KOPT-K1 (cell line): Measurements from ENCODE around the gene KRTAP10-12.

Experiments used
- H3K27ac ChIP-seq: fragments of 200-600 bp; sonication (generic); 2 replicates; pipeline ENCODE4 v1.5.1; 2016; ENCODE audit warnings: antibody characterized with exemption, mild to moderate bottlenecking, low read depth, low read length; ENCODE audit not compliant: poor library complexity, severe bottlenecking
- H3K36me3 ChIP-seq: fragments of 200-600 bp; sonication (generic); 2 replicates; pipeline ENCODE4 v1.5.1; 2017; ENCODE audit warnings: antibody characterized with exemption, mild to moderate bottlenecking, low read length, moderate library complexity; ENCODE audit not compliant: insufficient read depth
- H3K9me3 ChIP-seq: fragments of 200-600 bp; sonication (generic); 2 replicates; pipeline ENCODE4 v1.5.1; 2017; ENCODE audit warnings: antibody characterized with exemption, low read length, mild to moderate bottlenecking; ENCODE audit not compliant: insufficient read depth, poor library complexity, severe bottlenecking

Gene KRTAP10-12

DNA sequence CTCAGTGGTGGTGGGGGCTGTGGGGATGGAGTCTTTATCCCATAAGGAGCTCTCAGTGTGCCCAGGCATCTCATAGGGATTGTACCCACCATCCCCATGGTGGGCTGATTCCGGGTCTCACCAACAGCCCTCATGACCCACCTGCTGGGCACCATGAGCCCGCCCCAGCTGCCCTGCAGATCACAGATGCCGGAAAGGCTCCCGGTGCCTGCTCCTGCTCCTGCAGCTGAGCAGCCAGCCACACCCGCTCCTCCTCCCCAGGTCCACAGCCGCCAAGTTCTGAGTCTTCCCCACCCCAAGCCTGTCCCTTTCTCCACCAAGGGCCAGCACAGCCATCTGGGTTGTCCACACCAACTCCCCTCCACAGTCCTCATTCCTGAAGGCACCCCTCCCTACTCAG, 29.9 kb downstream of the KRTAP10-12 start:
- H3K36me3 ChIP-seq, result no peaks in the 10 kb centered on the region

DNA sequence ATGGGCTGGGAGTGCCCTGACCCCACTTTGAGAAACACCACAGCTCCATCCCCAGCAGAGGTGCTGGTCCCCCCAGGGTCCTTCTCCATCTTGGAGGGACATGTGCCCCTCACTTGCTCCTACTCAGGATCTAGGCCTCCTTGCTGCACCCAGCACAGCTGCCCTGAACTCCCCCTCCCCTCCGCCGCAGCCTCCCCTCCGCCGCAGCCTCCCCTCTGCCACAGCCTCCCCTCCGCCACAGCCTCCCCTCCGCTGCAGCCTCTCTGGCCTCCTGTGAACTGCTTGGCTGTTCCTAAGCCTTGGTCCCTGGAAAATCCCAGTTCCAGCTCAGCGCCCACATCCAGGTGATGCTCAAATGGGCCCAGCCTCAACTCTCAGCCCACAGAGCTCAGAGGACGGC, 30.3 kb downstream of the KRTAP10-12 start:
- no peaks in the 10 kb centered on the region for H3K9me3 ChIP-seq
- no peak overlapping the region for H3K27ac ChIP-seq

More for the DNA sequence above, 29.9 kb downstream of the KRTAP10-12 start:
- Histone ChIP-seq H3K9me3 (no peaks in the 10 kb centered on the region), H3K27ac (no peak overlapping the region)

DNA sequence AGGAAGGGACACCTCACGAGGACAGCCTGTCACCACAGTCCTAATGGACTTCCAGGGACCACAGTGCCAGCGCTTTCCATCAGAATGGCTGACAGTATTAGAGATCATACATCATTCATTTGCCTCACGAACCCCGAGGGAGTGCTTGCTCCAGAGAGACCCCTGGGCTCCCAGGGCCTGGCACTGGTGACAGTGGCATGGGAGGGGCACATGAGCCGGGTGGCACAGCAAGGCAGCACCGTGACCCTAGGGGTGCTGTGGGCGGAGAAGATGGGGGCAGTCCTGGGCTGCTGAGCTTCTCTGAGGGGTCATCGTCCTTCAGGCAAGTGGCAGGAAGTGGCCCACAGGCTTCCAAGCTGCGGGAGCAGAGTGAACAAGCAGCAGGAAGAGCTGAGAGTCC, 30.8 kb downstream of the KRTAP10-12 start:
- Histone ChIP-seq H3K9me3 (no peaks in the 10 kb centered on the region), H3K27ac (no peak overlapping the region), H3K36me3 (no peaks in the 10 kb centered on the region)

More for the DNA sequence above, 30.3 kb downstream of the KRTAP10-12 start:
- H3K36me3 ChIP-seq, result no peaks in the 10 kb centered on the region

DNA sequence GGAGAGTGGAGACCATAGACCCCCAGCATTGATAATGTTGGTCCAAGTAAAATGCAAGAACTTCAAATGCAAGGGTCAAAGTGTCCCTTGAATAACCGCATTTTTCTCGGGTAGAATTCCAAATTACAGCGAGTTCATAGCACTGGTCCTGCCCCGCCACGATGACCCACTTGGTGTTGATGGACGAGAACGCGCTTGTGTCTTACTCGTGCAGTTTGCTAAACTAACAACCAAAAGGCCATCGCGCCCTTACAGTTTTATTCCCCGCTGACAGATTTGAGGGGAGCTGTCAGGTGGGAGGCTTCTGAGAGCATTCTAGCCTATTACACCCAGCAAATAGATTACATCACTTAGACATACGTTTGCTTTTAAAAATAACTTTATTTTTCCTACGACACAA, 31.7 kb downstream of the KRTAP10-12 start:
- no peaks in the 10 kb centered on the region for H3K9me3 ChIP-seq
- no peak overlapping the region for H3K27ac ChIP-seq
- H3K36me3 ChIP-seq, result no peaks in the 10 kb centered on the region

DNA sequence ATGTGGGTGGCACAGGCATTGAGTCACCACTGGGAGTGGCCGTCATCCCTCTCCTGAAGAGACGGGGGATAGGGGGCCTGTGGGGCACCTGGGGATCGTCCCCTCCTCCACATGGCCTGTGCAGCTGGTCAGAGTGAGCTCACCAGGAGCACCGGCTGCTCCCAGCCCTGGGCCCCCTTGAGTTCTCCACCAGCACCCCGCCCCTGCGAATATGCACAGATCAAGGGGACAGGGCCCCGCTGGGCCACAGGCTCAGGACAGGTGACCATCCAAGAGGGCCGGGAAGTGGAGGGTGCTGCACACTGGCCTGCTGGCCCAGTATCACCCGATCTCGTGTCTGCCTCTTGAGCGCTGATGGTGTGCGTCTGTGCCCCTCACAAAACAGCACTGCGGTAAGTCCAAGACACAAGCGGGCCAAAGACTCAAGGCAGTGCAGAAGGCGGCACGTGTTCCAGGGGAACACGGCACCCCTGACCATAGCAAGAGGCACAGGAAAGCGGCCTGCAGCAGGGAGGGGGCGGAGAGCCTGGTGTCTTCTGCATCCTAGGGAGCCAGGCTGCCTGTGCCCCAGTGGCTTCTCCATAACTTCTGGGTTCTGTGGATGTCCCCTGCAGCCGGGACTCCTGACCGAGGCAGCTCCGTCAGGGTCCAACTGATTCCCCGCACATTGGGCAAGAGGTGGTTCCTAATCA, 32.5 kb downstream of the KRTAP10-12 start:
- Histone ChIP-seq H3K36me3 (no peaks in the 10 kb centered on the region), H3K9me3 (no peaks in the 10 kb centered on the region), H3K27ac (no peak overlapping the region)

DNA sequence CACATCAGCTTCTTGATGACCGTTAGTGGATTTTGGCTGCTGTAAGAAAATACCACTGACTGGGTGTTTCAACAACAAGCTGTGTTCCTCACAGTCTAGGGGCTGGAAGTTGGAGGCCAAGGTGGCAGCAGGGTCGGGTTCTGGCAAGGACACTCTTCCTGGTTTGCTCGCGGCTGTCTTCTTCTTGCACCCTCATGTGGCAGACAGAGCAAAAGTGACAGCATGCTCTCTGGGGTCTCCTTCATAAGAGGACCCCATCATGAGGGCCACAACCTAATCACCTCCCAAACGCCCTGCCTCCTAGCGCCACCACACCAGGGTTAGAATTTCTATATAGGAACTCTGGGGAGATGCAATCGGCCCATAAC, 33.0 kb downstream of the KRTAP10-12 start:
- Histone ChIP-seq H3K9me3 (no peaks in the 10 kb centered on the region), H3K27ac (no peak overlapping the region), H3K36me3 (no peaks in the 10 kb centered on the region)

DNA sequence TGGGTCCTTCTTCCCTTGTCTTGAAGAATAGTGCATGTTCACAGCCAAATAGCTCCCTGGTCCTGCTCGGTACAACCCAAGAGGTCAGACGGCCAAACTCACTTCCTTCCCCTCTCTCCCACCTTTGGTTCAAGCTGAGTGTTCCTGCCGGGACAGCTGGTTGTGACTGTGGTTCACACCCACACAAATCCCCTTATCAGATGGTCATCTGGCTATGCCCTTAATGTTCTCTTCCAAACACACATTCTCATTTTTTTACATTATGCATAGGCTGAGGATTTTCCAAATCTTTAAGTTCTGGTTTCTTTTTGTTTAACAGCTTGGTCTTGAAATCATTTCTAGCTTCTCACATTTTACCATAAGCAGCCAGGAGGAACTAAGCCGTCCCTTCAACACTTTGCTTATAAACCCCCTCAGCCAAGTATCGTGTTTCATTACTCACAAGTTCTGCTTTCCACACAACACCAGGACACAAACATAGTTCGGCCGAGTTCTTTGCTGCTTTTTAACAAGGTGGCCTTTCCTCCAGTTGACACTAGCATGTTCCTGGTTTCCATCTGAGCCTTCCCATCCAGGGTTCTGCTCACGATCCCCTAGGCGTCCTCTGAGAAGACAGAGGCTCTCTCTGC, 34.1 kb downstream of the KRTAP10-12 start:
- Histone ChIP-seq H3K9me3 (no peaks in the 10 kb centered on the region), H3K36me3 (no peaks in the 10 kb centered on the region), H3K27ac (no peak overlapping the region)

DNA sequence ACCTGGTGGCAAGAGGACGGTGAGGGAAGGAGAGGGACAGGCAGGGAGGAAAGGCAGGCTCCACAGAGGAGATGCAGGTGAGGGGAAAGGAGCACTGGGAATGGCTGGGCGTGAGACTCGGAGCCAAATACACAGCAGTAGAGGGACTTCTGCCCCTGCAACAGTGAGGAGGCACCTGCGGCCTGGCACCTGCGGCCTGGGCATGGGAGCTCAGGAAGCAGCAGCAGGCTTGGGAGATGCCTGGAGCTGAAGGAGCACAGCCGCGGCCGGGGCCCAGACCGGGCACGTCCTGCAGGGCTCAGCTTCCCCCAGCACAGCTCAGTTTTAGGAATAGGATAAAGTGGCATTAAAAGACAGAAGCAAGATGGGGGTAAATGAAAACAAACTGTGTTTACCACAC, 35.3 kb downstream of the KRTAP10-12 start:
- H3K9me3 ChIP-seq, result no peaks in the 10 kb centered on the region
- H3K36me3 ChIP-seq, result no peaks in the 10 kb centered on the region
- H3K27ac ChIP-seq, result no peak overlapping the region

DNA sequence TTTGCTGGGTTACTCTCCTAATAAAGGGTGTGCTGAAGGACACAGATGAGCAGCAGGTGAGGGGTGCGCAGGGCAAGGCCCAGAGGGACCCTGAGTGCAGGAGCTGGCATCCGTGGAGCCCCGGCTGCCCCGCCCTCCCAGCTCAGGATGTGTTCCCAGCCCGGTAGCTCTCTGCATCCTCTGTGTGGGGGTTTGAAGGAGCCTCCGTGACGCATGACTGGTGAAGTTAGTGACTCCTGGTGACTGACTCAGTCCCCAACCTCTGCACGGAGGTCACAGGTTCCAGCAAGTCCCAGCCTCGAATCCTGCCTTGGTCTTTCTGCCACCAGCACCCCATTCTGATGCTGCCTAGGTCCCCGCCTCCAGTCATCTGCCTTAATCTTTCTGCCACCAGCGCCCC, 36.0 kb downstream of the KRTAP10-12 start:
- Histone ChIP-seq H3K27ac (no peak overlapping the region), H3K36me3 (no peaks in the 10 kb centered on the region), H3K9me3 (no peaks in the 10 kb centered on the region)

DNA sequence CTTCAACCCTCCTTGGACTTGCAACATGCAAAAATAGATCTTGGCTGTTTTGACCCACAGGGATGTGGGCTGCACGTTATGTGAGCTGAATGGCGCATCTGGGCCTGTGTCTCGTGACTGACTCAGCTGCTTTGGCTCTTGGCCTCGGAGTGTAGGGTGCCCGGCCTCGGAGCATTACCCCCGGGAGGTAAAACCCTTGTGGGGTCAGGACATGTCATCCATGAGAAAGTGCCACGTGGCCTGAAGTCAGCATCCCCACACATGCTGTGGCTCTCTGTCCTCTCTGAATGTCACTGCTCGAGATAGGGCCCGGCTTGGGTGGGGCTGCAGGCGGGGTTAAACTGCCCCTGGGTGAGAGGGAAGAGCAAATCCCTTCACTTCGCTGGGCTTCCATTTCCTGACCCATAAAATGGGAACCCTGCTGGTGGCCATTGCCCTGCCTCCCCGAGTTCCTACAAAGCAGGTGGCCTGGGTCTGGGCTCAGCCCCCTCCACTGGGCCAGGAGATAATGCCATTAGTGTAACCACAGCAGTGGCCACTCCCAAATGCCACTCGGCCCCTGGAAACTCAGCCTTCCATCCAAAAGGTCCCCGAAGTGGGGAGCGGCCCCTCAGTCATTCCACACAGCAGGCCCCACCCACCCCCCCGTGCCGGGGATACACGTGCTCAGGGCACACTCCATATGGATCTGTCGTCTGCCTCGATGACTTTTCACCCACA, 37.2 kb downstream of the KRTAP10-12 start:
- no peaks in the 10 kb centered on the region for H3K36me3 ChIP-seq
- H3K27ac ChIP-seq, result no peak overlapping the region

DNA sequence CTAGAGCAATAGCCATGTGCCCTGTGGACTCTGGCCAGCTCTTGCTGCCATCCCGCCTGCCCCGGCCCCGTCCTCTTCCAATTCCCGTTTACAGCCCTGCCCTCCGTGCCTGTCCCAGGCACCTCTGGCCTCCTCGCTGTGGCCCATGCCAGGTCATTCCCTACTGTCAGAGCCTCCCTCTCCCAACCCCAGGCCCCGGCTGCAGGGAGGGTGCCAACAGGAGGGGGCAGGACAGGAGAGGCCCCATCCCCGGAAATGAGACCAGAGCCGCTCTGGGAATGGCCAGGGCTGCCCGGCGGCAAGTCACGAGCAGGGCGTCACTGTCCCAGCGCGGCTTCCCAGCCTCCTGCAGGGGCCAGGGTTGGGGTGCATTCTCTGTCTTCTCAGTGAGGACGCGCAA, 37.9 kb downstream of the KRTAP10-12 start:
- Histone ChIP-seq H3K9me3 (no peaks in the 10 kb centered on the region), H3K27ac (no peak overlapping the region)

More for the DNA sequence above, 37.2 kb downstream of the KRTAP10-12 start:
- no peaks in the 10 kb centered on the region for H3K9me3 ChIP-seq

DNA sequence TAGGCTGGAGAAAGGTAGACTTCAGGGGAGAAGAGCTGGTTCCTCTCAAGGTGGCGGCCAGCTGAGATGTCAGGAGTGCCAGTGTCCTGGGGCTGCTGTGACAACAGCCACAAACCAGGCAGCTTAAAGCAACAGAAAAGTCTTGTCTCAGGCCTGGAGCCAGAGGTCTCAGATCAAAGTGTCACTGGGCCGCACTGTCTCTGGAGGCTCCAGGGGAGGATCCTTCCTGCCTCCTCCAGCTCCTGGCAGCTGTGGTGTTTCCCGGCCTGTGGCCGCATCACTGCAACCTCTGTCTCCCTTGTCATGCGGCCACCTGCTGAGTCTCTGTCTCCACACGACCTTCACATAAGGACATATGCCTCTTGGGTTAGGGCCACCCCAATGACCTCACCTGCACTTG, 38.8 kb downstream of the KRTAP10-12 start:
- Histone ChIP-seq H3K9me3 (no peaks in the 10 kb centered on the region), H3K36me3 (no peaks in the 10 kb centered on the region), H3K27ac (no peak overlapping the region)

More for the DNA sequence above, 37.9 kb downstream of the KRTAP10-12 start:
- H3K36me3 ChIP-seq, result no peaks in the 10 kb centered on the region

DNA sequence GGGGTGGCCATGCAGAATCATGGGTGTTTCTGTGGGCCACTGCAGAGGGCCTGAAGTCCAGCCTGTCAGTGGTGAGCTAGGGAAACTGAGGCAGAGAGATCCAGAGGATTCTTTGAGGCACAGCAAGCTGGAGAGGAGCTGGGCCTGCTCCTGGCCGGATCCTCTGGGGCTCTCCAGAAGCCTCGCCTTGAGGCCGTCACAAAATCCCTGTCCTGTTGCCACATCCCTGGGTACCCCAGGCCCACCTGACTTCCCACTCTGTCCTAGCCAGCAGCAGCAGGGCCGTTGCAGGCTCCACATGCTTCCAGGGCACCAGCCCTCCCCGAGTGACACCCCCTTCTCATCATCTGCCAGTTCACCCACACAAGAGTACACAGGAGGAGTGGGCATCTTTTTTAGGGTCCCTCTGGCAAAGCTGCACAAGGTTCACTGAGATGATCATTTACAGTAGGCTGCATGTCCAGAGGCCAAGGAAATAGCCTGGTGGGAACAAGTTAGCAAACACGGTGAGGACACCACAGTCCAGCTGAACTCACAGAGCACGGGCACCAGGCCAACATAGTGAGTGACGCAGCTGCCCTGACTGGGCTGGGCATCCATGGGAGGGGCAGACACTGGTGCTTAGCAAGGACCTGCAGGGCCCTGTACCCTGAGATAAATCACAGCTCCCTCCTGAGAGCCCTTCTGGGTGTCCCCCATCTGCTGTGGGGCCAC, 39.5 kb downstream of the KRTAP10-12 start:
- Histone ChIP-seq H3K36me3 (no peaks in the 10 kb centered on the region), H3K27ac (no peak overlapping the region), H3K9me3 (no peaks in the 10 kb centered on the region)

DNA sequence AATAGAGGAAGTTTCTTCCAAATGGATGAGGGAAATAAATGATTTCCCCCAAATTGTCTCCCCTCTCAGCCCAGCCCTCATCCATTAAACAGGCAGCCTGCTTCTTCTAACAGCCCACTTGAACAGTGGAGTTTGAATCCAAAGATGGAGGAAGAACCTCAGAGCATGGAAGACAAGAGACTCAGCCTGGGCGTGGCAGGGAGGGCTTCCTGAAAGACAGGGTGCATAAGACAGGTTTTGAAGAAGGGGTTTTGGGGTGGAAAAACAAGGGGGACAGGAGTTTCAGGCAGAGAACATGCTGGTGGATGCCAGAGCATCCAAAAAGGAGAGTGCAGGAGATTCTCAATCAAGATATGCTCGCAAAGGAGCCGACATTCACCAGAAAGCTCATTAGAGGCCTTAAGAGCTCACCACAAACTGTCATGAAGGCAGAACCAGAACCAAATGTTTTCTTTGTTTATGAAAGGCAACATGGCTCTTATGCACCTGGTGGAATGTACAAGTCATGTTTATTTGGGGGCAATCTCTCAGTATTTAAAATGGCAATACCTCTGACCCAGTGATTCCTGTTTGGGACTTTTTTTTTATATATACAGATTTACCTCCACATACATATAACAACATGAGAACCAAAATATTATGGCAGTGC, 40.9 kb downstream of the KRTAP10-12 start:
- Histone ChIP-seq H3K27ac (no peak overlapping the region), H3K36me3 (no peaks in the 10 kb centered on the region), H3K9me3 (no peaks in the 10 kb centered on the region)

DNA sequence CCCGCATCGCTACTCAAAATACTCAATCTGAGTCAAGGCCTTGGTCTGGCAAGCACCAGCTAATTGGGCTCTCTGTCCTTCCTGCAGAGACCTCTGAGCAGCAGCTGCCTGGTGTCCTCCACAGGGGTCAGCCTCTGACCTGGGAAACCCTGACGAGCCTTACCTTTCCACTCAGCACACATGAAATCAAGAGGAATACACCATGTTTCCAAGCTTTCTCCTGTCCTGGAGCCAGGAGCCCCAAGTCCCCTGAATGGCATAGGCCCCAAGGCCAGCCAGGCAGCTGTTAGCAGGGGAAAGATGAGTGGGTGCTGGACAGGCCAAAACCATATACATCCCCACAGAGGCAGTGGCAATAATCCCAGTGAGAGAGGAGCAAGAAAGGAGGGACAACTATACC, 41.6 kb downstream of the KRTAP10-12 start:
- Histone ChIP-seq H3K36me3 (no peaks in the 10 kb centered on the region), H3K27ac (no peak overlapping the region), H3K9me3 (peaks cover 7% of the 10 kb centered on the region)
